HCT116 (cell line): Measurements from ENCODE around the gene CTSL.

Experiments used
- CBX3 ChIP-seq: IDR thresholded peaks from 2 replicates; pipeline ENCODE4 v1.6.1; 2012; ENCODE audit warnings: low read depth
- CEBPB ChIP-seq: IDR thresholded peaks from 2 replicates; pipeline ENCODE4 v1.6.1; 2012; ENCODE audit warnings: low read depth
- CTCF ChIP-seq, 3 experiments: fragments of 200-600 bp in 1 of 3; sonication (generic) in 1 of 3; IDR thresholded peaks in 2 of 3; conservative IDR thresholded peaks in 1 of 3; 2 replicates each; pipeline ENCODE4 v1.5.1; 2012 to 2017; ENCODE audit warnings: low read depth in 2 of 3, low read length in 2 of 3, antibody characterized with exemption in 1 of 3, borderline replicate concordance in 1 of 3, control low read depth in 1 of 3, mild to moderate bottlenecking in 1 of 3, mixed read lengths in 1 of 3, mixed run types in 1 of 3, moderate library complexity in 1 of 3; ENCODE audit not compliant: insufficient read depth in 1 of 3
- EGR1 ChIP-seq: IDR thresholded peaks from 2 replicates; pipeline ENCODE4 v1.6.1; 2012; ENCODE audit warnings: low read depth
- EZH2 ChIP-seq: fragments of 200-600 bp; sonication (generic); IDR thresholded peaks from 2 replicates; pipeline ENCODE4 v1.6.1; 2017; ENCODE audit warnings: antibody characterized with exemption, mixed run types
- EZH2phosphoT487 ChIP-seq: fragments of 200-600 bp; IDR thresholded peaks from 2 replicates; pipeline ENCODE4 v1.6.1; 2018; ENCODE audit warnings: antibody characterized with exemption, borderline replicate concordance
- FOSL1 ChIP-seq: IDR thresholded peaks from 2 replicates; pipeline ENCODE4 v1.6.1; 2012; ENCODE audit warnings: low read depth
- JUND ChIP-seq: IDR thresholded peaks from 2 replicates; pipeline ENCODE4 v1.6.1; 2012
- POLR2A ChIP-seq: IDR thresholded peaks from 2 replicates; pipeline ENCODE4 v1.7.0; 2011; ENCODE audit warnings: borderline replicate concordance; ENCODE audit not compliant: insufficient read depth, insufficient read length; ENCODE audit errors: extremely low read depth
- POLR2AphosphoS5 ChIP-seq: IDR thresholded peaks from 2 replicates; pipeline ENCODE4 v1.6.1; 2011; ENCODE audit warnings: mild to moderate bottlenecking, low read depth, low read length, moderate library complexity
- RAD21 ChIP-seq: IDR thresholded peaks from 2 replicates; pipeline ENCODE4 v1.6.1; 2012; ENCODE audit warnings: low read depth, mild to moderate bottlenecking
- ZFX ChIP-seq: fragments of 450-650 bp; IDR thresholded peaks from 2 replicates; pipeline ENCODE4 v1.6.1; 2017
- TF ChIP-seq, protein P1 (sequence below): IDR thresholded peaks from 2 replicates; pipeline ENCODE4 v1.6.1; 2012
- TF ChIP-seq, protein P2 (sequence below): IDR thresholded peaks from 2 replicates; pipeline ENCODE4 v1.6.1; 2011; ENCODE audit warnings: mild to moderate bottlenecking, low read length, moderate library complexity; ENCODE audit not compliant: insufficient replicate concordance; ENCODE audit errors: extremely low read depth

DNA sequence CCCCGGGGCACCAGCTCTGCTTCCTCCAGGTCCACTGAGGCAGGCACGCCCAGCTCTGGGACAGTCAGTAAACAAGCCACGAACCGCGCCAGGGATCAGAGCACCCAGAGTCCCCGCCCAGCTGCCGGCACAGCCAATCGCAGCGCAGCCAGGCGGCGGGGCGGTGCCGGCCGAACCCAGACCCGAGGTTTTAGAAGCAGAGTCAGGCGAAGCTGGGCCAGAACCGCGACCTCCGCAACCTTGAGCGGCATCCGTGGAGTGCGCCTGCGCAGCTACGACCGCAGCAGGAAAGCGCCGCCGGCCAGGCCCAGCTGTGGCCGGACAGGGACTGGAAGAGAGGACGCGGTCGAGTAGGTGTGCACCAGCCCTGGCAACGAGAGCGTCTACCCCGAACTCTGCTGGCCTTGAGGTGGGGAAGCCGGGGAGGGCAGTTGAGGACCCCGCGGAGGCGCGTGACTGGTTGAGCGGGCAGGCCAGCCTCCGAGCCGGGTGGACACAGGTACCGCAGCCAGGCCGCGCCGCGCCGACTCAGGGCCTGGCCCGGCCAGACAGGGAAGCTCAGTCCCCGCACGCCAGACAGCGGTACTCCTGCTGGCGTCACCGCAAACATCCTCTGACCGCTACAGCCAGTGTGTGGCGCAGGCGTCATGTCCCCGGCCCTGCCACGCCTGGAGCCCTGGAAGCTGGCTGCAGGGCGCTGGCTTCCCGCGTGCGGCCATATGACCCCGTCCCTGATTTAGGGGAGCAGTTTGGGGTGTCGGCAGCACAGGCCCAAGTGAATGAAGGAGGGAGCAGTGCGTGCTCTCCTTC, at the start of gene CTSL:
- TF ChIP-seq POLR2AphosphoS5 (peak; percentile 84), CTCF (IDR thresholded peaks at IDR 0.05 in 2 of 3, conservative IDR thresholded peaks at IDR 0.05 in 1 of 3; ENCODE audit: borderline replicate concordance in 1 of 3, insufficient read depth in 1 of 3, low read depth in 2 of 3, low read length in 2 of 3) (peak in 2 of 3 experiments; percentile 13 to 20; a peak in 1 of 6 replicates), ZFX (peak; percentile 96), EGR1 (no peak), EZH2 (no peak), CEBPB (no peak), EZH2phosphoT487 (no peak), JUND (no peak), POLR2A (peak; percentile 86), CBX3 (0 out of 2 replicates have a peak, but pooled peaks have one; percentile 35), FOSL1 (no peak), RAD21 (peak; percentile 55)
- TF ChIP-seq, protein P1, sequence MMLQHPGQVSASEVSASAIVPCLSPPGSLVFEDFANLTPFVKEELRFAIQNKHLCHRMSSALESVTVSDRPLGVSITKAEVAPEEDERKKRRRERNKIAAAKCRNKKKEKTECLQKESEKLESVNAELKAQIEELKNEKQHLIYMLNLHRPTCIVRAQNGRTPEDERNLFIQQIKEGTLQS: no peak
- TF ChIP-seq, protein P2, sequence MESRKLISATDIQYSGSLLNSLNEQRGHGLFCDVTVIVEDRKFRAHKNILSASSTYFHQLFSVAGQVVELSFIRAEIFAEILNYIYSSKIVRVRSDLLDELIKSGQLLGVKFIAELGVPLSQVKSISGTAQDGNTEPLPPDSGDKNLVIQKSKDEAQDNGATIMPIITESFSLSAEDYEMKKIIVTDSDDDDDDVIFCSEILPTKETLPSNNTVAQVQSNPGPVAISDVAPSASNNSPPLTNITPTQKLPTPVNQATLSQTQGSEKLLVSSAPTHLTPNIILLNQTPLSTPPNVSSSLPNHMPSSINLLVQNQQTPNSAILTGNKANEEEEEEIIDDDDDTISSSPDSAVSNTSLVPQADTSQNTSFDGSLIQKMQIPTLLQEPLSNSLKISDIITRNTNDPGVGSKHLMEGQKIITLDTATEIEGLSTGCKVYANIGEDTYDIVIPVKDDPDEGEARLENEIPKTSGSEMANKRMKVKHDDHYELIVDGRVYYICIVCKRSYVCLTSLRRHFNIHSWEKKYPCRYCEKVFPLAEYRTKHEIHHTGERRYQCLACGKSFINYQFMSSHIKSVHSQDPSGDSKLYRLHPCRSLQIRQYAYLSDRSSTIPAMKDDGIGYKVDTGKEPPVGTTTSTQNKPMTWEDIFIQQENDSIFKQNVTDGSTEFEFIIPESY: peak; percentile 5
